Measurements from ENCODE around the gene TIGIT. TPM values are rescaled to one million over a fixed set of nuclear protein-coding genes. Genes with fewer than 3 reads are reported as not detected.
A peak's percentile ranks its signal among the peaks of the same experiment; 100 is the strongest.

TIGIT gene
- total RNA-seq, 1 experiment from 2014 or later = not detected

- Histone ChIP-seq H3T11ph (ENCODE audit: low read length) (no peak overlapping the region), H3K4me2 (ENCODE audit: insufficient read depth, insufficient read length, low read length) (no peak overlapping the region), H2BK20ac (ENCODE audit: low read depth, low read length, poor library complexity, severe bottlenecking) (no peak overlapping the region), H3K79me2 (ENCODE audit: insufficient read depth, low read length) (no peaks in the 10 kb centered on the region), H3K79me1 (ENCODE audit: insufficient read depth, low read depth, low read length, poor library complexity, severe bottlenecking) (no peaks in the 10 kb centered on the region), H2BK12ac (ENCODE audit: insufficient read length, low read depth, low read length) (no peak overlapping the region), H3K56ac (ENCODE audit: insufficient read length, low read depth, low read length) (no peak overlapping the region), H2BK15ac (ENCODE audit: low read depth, low read length) (no peak overlapping the region), H3K4ac (ENCODE audit: low read depth, low read length) (no peak overlapping the region), H3K9ac (ENCODE audit: extremely low read depth, insufficient read length, low read length) (no peak overlapping the region), H3K27ac (ENCODE audit: insufficient read length, low read depth, low read length) (no peak overlapping the region), H4K5ac (ENCODE audit: insufficient read length, low read depth, low read length) (no peak overlapping the region), H3K23ac (ENCODE audit: insufficient read length, low read depth, low read length) (no peak overlapping the region), H3K14ac (ENCODE audit: insufficient read depth, low read length) (no peak overlapping the region), H2BK120ac (ENCODE audit: low read depth, low read length, poor library complexity, severe bottlenecking) (no peak overlapping the region), H3K9me3 (ENCODE audit: control insufficient read depth, low read depth, low read length) (no peaks in the 10 kb centered on the region), H3K4me1 (ENCODE audit: insufficient read depth, low read length) (no peaks in the 10 kb centered on the region), H4K20me1 (ENCODE audit: control insufficient read depth, insufficient read depth, insufficient read length) (no peaks in the 10 kb centered on the region), H2BK5ac (ENCODE audit: insufficient read length, low read length) (no peak overlapping the region), H2AK5ac (ENCODE audit: insufficient read length, low read length) (no peak overlapping the region), H3K18ac (ENCODE audit: insufficient read length, low read depth, low read length) (no peak overlapping the region), H3K27me3 (ENCODE audit: insufficient read depth, low read length) (no peaks in the 10 kb centered on the region), H4K91ac (ENCODE audit: insufficient read length, low read depth, low read length) (no peak overlapping the region), H2AFZ (ENCODE audit: low read length) (no peak overlapping the region), H3K23me2 (ENCODE audit: insufficient read length, low read depth, low read length, poor library complexity, severe bottlenecking) (no peaks in the 10 kb centered on the region), H4K8ac (replicated peaks; ENCODE audit: insufficient read length, low read depth, low read length) (no peak overlapping the region)
- no peaks in the 10 kb centered on the region for H3K4me1 Mint-ChIP-seq
- H3K27ac Mint-ChIP-seq = peak overlapping the region in 2 of 3 experiments; percentile 7 to 21; a peak in 2 of 7 replicates
- no peaks in the 10 kb centered on the region for H3K9me3 Mint-ChIP-seq
- no CpG with 5 or more reads among the region's 2 CpGs for WGBS (ENCODE audit: extremely low coverage, insufficient read length, low lambda C conversion rate)
- TF ChIP-seq CTCF (conservative IDR thresholded peaks at IDR 0.05) = no peak
- H3K36me3 Mint-ChIP-seq (ENCODE audit: insufficient read depth in 1 of 3, low read depth in 3 of 3) = no peaks in the 10 kb centered on the region
- DNase-seq = no peak
- H3K27me3 Mint-ChIP-seq (ENCODE audit: low read depth) = no peaks in the 10 kb centered on the region
- no peak overlapping the region for H3K4me3 Mint-ChIP-seq
These were observed 16.9 kb downstream of the TIGIT start for GRCh38 chr3:114310695-114311094.
